C4-2B (cell line): ENCODE measurements around the gene ABCG2.

Source experiments
- CTCF ChIP-seq: fragments of 450-650 bp; conservative IDR thresholded peaks from 2 replicates; pipeline ENCODE4 v1.5.1; 2017; ENCODE audit warnings: mild to moderate bottlenecking
- ZFX ChIP-seq: fragments of 450-650 bp; IDR thresholded peaks from 2 replicates; pipeline ENCODE4 v1.6.1; 2017

- TF ChIP-seq CTCF (no peak), ZFX (no peak)
Measured at GRCh38 chr4:88101165-88101564, 57.3 kb downstream of the ABCG2 start.
